Stimulated activated CD8-positive, alpha-beta memory T cell treated with anti-CD3 and anti-CD28 coated beads, Interleukin-12 subunit alpha, Interleukin-12 subunit beta, amount 100 ng/mL, for 1 hour (primary cell): ENCODE data around the gene CHD2.
"Not testable (repeated sequence)": the region's sequence is repeated elsewhere in the genome, so short reads cannot be mapped to it uniquely, and the experiment has no call there.

Experiments
- DNase-seq: peaks from one replicate; pipeline ENCODE4 v3.0.0-alpha.2; 2020; ENCODE audit warnings: low read depth

Gene CHD2

DNA sequence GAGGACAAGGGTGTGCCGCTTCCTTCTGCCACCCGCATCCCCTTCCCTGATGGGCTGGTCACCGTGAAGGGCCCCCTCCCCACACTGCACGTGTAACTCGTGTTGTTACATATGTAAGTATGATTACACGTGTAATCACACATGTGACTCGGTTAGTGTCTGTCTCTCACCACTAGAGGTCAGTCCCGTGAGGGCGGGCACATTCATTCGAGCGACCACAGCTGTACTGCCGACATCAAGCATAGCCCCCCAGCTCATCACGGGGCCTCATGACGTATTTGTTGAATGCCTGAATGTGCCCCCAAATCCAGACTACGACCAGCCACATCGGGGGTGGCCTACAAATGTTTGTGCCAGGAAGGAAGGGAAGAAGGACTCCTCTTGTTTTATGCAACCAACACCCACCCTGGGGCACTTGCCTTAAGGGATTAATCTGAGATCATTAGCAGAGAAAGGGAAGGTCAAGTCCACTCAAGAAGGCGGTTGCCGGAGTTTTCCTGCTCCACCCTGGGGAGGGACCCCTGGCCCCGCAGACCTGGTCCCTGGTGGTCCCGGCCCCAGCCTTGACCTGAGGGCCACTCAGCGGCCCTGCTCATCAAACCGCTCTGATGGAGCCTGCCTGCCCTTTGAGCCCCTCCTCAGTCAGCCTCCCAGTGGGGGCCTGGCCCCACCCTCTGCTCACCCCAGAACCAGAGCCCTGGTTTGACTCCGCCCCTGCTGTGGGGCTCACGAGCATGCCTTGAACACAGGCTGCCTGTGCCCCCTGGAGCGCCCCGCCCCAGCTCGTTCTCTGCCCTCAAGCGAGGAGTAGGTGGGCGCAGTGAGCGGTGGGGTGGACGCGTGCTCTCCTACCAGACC, 136.1 kb downstream of the CHD2 start:
- peak; percentile 14 for DNase-seq

DNA sequence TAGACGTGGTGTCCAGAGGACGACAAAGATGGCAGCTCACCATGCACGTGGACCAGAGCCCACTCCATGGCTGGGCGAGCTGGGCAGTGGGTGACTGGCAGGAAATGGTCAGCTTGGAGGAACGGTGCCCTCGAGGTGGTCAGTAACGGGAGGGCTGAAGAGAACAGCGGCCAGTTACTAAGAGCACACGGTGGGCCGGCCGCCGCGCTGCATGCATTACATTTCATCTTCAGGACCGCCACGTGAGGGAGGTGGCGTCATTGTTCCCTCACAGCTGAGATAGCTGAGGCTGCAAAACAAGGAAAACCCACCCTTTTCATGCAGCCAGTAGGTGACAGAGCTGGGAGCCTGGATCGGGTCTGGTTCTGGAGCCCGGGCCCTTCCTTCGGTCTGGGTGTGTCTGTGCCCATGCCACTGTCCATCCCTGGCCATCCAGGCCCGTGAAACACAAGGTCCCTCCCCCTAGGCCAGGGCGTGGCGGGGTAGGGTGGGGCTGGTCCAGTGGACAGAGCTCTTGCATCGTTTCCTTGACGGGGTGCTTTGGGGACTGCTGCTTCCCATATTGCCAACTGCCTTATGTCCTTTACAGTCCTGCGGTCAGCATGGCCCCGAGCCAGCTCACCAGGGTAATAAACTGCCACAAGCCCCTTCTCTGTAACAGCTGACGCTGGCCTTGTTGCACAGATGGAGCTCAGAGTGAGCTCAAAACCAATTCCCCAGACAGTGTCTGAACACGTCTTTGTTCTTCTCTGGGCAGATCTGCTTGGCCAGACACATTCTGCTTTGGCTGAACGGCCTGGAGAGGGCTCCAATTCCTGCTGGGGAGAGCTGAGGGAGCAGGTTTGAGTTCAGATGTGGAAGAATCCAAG, 137.1 kb downstream of the CHD2 start:
- DNase-seq: no peak

DNA sequence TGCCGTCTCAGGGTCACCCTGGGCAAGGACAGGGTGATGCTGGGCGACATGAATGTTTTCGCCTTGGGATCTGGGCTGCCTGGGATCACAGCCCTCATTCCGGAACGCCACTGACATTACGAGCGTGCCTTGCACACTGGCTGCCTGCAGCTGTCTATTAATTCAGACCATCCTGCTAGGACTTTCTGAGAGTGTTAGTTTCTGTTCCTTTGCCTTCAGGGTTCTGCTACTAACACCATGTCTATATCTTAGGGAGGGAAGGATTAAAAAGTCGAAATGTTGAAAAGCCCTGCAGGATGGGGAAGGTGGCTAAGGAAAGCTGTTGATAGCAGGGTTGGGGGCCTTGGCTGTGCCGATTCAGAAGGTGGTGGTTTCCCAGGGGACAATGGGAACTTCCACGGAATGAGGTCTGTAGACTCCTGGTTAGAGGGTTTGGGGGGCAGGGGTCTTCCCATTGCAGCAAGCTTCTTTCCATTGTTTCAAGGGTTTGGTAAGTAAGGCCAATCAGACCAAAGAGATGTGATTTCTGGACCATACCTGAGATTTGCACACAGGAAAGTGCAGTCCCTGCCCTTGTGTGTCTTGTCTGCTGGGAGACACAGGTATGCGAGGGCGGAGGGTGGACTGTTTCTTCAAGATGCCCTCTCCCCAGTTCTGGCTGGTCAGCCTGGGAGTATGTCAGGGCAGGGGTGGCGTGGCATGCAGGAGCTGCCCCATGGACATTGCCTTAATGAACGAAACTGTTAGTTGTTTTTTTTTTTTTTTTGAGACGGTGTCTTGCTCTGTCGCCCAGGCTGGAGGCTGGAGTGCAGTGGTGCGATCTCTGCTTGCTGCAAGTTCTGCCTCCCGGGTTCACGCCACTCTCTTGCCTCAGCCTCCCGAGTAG, 137.9 kb downstream of the CHD2 start:
- no peak for DNase-seq

DNA sequence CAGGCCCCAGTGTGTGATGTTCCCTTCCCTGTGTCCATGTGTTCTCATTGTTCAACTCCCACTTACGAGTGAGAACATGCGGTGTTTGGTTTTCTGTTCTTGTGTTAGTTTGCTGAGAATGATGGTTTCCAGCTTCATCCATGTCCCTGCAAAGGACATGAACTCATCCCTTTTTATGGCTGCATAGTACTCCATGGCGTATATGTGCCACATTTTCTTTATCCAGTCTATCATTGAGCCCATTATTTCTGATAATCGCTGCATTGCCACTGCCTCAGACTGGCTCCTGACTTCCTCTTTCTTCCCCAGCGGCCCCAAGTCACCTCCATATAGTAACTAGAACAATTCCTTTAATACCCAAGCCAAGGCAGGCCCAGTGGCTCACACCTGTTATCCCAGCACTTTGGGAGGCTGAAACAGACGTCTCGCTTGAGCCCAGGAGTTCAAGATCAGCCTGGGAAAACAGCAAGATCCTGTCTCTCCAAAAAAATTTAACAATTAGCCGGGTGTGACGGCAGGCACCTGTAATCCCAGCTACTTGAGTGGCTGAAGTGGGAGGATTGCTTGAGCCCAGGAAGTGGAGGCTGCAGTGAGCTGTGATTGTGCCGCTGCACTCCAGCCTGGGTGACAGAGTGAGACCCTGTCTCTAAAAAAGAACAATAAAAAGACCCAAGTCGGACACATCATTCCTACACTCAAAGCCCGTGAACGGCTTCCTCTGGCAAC, 139.6 kb downstream of the CHD2 start:
- not testable (repeated sequence) for DNase-seq

DNA sequence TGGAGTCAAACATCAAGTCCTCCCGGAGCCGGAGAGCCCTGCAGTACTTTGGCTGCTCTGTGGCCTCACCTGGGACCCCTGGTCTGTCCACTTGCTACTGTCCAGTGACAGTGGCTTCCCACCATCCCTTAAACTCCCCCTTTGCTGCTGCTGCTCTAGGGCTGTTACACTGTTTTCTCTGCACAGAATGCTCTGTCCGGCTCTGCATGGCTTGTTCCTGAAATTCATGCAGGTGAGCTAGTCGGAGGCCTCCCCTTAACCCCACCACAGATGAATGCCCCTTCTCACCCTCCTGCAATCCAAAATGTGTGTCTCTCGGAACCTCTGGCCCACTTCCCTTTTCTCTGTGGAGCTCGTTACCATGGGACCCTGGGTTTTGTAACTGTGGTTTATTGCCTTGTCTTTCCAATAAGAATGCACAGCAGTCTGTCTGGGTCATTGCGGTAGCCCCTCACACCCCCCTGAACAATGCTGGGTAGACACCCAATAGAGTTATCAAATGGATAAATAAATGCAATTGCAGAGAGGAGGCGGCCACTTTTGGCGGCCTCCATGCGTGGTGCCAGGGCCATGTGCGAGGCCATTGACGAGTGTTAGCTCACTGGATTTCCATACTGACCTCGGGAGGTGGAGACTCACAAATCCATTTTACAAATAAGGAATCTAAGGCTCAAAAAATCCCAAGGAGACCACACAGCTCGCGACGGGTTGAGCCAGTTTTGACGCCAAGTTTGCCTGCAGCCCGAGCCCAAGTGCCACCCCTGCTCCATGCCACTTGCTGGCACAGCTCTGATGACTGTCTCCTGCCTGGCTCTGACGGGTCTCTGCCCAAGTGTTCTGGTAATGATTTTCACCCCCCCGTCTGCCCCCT, 140.4 kb downstream of the CHD2 start:
- DNase-seq: no peak

DNA sequence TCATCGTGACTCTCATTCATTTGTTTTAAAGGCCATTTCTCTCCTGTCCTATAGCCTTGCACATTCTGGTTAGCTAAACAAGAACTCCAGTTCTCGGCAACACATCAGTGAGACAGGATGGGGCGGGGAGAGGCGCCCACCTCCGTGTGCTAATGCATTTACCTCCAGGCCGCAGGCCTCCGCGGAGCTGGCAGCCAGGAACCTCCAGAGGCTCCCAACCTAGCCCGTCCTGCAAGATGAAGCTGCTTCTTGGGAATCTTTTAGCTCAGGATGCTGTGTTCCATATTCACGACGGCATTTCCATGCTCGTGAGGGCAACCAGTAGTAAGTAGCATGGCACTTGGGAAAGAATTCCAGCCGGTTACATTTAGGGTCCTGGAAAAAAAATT, 141.0 kb downstream of the CHD2 start:
- DNase-seq: no peak

DNA sequence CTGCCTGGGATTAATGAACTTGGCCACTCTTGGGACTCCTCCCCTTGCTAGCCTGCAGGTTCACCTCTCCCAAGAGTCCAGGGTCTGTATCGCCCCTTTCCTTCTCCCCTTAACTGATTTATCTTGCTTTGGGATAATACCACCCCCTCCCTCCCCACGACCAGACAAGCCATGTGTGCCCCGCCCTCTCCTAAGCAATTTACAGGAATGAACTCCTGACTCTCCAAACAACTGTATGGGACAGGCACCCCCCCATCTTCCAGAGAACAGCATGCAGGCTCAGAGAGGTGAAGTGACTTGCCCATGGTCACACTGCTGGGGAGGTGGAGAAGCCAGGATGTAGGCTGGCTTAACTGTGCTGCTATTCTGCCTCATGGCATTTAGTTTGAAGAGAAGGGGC, 142.1 kb downstream of the CHD2 start:
- DNase-seq: no peak

DNA sequence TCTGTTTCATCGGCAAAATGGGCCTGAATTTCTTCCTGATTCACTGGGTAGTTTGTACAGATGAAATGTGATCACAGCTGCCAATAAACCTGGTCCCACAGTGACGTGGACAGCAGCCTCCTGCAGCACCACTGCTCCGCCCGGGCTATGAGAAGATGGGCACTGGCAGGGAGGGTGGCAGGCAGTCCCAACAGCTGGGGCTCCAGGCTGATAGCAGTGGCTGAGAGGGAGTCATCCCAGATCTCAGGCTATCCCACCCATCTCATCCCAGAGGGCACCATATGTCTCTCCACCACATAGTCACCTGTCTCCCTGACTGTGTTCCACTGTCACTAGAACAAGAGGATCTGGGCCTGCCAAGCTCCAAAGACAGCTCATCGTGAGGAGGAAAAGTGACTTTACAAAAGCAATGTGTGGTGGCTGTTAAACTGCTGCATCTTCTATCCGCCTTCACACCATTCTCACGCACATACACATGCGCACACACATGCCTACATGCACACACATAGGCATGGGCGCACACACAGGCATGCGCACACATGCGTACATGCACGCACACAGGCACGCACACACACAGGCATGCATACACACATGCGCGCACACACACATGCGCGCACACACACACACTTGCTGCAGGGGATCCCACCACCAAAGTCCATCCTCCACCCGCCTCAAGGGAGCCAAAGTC, 142.7 kb downstream of the CHD2 start:
- no peak for DNase-seq

DNA sequence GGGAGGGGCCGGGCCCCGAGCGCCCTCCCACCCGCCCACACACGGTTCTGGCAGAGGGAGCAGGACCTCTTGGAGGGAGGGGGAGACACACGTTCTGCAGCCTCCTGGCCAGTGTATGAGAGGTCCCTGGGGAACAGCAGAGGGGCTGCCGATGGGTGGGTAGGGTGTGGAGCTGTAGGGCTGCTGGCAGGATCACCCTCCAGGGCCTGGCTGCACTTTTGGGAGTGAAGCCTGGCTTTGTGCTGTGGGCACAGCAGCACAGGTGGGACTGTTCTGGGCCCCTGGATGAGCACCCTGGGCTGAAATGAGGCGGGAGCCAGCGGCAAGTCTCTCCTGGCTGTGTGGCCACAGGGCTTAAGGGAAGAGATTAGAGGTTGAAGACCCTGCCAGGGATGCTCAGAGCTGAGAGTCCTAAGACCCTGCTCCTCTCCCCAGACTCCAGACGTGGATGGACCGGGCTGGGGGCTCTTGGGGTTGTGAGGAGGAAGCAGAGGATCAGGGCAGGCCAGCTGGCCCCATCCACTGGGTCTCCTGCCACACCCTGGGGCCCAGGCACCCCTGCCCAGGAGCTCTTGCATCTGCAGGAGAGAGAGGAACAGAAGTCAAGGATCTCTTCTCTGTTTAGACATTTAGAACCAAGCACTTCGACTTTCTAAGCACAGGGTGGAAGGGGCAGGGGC, 143.6 kb downstream of the CHD2 start:
- no peak for DNase-seq

DNA sequence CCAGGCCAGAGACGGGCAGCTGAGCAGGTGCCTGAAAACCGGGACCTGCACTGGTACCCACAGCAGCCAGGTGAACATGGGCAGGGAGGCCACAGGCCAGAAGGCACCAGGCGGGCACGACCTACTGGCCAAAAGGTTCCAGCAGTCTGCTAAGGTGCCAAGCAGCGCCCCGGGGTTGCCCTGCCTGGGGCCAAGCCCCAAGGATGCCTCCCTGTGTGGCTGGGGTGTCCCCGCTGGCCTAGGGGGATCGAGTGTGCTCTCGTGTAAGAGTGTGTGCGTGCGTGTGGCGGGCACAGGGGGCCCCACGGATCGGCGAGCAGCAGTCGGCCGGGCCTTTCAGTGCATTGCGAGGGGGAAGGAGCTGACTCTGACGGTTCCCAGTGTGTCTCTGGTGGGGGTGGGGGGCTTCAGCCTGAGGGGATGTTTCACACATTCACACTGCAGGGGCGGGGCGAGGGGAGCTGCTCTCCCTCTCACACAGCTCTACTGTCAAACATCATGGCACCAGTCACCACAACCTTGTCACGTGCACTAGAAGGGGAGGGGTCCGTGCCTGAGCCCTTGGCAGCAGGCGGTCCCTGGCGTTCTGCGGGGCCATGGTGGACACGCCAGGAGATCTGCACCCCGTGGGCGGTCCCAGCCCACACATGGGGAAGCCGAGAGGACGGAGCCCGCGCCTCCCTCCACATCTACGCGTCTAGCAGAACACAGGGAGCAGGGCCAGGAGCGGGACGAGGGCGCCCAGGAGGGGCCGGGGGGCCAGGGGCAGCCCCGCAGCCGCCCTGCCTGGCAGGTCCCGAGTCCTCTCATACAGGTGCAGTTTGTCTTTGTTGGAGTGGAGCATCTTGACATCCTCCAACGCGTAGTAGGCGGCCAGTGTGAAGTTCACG, 144.4 kb downstream of the CHD2 start:
- DNase-seq: no peak

DNA sequence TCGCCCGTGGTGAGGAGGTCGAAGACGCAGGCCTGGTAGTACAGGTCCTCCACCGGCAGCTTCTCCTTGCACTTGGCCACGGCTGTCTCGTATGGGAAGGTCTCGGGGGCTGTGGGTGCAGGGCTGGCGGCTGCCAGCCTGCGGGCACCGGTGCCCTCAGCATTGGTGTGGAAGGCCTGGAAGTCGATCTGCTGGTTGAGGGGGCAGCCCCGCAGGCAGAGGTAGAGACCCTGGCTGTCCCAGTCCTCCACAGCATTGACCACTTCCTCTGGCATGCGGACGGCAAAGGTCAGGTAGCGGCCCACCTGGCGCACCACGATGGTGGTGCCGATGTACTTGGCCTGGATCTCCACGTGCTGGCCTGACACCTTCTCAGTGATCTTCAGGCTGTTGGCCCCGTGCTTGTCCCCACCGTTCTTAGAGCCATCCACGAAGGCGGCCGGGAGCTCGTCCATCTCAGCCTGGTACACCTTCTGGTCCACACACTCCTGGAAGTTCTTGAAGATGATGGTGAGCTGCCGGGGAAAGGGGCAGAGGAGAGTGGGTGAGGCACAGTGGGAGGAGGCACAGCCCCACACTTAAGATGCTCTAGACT, 145.2 kb downstream of the CHD2 start:
- DNase-seq: no peak

DNA sequence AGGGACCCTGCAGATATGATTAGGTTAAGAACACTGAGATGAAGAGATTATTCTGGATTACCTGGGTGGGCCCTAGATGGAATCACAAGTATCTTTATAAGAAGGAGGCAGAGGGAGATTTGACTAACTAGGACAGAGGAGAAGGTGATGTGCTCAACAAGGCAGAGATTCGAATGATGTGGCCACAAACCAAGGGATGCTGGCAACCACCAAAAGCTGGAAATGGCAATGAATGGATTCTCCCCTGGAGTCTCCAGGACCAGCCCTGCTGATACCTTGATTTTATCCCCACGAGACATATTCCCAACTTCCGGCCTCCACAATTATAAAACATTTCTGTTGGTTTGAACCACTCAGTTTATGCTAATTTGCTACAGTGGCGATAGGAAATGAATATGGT, 146.0 kb downstream of the CHD2 start:
- no peak for DNase-seq

DNA sequence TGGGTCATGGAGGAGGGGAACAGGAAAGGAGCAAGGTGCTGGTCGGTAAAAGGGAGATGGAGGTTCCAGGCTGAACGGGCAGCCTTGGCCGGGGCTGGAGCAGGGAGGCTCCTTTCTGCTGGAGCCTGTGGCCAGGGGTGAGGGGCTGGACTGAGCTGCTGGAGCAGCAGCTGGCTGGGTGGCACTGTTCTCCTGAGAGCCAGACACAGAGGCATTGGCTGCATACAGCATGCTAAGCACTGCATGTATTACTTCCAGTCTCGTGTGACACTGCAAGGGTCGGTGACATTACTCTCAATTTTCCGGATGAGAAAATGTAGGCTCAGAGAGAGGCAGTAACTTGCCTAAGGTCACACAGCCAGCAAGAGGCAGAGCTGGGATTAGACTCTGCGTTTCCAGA, 146.6 kb downstream of the CHD2 start:
- DNase-seq: no peak

DNA sequence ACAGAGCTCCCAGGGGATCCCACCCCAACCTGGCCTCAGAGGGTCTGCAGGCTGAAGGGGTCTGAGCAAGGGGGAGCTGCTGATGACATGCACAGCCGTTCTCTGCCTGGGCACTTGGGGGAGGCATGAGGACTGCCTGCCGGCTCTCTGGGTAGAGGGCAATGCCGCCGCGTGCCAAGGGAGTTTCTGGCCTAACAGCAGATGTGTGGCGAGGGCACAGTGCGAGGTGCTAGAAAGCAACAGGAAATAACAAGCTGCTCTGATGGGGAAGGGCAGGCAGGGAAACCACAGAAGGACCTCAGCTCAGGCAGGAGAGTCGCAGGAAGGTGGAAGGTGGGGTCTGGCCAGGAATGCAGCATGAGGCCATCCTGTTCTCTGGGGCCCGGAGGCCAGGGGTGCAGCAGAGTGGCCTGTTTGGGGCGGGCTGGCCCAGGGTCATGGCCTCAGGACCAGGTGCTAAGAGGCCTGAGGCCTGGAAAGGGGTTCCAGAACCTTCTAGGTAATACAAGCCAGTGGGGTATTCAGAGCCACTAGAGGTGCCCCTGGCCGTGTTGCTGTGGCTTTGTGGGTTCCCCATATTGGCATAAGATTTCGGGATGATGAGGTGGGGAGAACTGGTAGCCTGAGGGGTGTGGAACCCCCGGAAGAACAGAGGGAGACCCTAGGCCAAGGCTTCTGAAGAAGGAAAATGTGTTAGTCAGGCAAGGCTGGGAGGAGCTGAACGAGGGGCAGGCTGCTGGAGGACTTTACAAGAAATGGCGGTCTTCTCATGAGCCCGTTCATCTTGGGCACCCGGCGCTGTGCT, 147.7 kb downstream of the CHD2 start:
- DNase-seq: no peak

DNA sequence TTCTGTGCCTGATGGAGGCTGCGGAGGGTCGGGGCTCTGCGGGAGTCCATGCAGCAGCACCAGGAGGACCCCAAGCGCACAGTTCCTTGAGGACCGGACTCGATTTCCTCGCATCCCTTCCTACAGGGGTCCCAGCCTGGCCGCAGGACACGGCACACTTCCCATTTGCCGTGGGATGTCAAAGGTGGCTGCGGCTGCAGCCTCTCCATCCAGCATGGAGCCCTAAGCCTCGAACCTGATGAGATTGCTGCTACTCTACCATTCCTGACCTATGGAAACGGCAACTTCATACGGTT, 148.2 kb downstream of the CHD2 start:
- no peak for DNase-seq

DNA sequence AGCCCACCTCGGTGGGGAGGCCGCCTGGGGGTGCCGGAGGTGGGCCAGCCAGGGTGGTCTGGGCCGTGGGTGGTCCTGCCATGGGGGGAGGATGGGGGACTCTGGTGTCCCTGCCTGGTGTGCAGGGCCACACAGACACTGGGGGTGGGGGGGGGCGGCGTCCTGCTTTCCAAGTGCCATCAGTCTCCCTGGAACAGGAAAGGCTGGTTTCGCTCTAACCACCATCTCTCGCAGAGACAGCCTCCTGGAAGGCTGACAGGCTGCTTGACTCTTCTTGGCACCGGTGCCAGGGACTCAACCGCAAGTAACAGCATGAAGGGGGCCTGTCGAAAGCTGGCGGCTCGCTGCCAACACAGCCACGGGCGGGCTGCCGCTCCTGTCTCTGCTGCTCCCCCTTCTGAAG, 148.6 kb downstream of the CHD2 start:
- no peak for DNase-seq

DNA sequence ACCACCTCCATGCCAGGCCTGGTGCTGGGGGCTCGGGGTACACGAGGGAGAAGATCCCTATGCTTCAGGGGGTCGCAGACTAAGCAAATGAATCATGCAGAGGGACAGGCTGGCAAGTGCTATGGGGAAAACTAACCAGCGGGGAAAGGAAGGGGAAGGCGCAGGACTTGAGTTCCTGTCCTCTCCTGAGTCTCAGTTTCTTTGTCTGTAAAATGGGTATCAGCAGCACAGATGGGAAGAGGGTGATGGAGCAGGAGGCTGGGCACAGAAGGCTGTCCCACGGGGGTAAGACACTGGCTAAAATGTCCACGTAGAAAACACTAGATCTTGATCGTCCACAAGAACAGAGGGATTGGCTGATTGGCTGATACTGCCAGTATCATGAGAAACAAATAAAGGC, 149.1 kb downstream of the CHD2 start:
- DNase-seq: no peak
